ENCODE data around the gene IDE. TPM values are rescaled to one million over a fixed set of nuclear protein-coding genes. Genes with fewer than 3 reads are reported as not detected.

IDE gene
- 12.9 TPM for polyA plus RNA-seq (2012; ENCODE audit: insufficient read length, low read depth)

DNA sequence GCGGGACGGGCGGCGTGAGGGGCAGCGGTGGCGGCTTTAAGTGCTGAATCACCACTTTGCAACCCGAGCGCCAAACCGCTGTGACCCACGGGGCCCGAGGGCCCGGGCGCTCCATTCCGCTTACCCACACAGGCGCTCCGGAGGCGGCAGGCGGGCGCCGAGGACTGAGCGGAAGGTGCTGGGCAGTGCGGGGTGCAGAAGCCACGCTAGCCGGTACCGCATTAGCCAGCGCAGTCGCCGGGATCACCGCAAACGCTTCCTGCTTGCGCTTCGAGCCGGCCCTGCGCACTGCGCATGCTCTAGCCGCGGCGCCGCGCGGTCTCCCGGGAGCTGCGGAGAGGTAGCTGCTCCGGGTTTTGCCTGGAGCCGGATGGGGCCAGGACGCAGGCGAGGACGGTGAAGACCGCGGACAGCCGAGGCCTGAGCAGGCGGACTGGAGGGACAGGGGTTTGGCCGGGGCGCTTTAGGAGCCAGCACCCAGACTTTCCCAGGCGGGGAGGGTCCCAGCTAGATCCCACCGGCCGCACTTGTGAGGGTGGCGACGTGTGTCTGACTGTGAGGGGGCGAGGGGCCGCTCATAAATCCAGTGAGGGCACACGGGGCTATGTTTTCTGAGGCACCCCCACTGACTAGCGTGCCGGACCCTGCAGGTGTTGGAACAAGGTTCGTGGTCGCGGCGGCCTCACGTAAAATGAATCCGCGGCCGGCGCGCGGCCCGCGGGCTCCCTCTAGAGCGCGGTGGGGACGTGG, at the start of gene IDE:
TSS of gene IDE (minus strand) at position 296 of the 750 bp plus-strand sequence. CDS start at position 222, 74 bp downstream.
- TF ChIP-seq TAF1 (IDR thresholded peaks at IDR 0.05; ENCODE audit: borderline replicate concordance, insufficient read depth, low read length) (peak; percentile 71; the same call in 1 of the 2 replicates), REST (IDR thresholded peaks at IDR 0.05; ENCODE audit: insufficient read depth in 1 of 2, low read depth in 2 of 2, low read length in 2 of 2) (no peak; a peak in 1 of 4 replicates), SIN3A (IDR thresholded peaks at IDR 0.05; ENCODE audit: borderline replicate concordance, insufficient read depth, low read length) (peak; percentile 58; the same call in 1 of the 2 replicates), FOXP2 (optimal IDR thresholded peaks at IDR 0.05; ENCODE audit: borderline replicate concordance, extremely low read depth, extremely low read length, insufficient read depth) (peak; percentile 28), POLR2AphosphoS5 (IDR thresholded peaks at IDR 0.05; ENCODE audit: low read depth, low read length) (peak; percentile 89)

DNA sequence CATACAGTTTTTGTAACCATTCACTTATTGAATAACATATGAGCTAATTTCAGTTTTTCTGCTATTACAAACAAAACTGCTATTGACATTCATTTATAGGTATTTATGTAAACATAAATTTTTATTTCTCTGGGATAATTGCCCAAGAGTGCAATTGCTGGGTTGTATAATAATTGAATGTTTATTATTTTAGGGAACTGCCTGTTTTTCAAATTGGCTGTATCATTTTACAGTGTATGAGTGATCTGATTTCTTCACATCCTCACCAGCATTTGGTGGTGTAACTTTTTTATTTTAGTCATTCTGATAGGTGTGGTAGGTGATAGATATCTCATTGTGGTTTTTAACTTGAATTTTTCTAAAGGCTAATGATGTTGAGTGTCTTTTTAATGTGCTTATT, 45.5 kb upstream of the IDE start:
- TF ChIP-seq TAF1 (IDR thresholded peaks at IDR 0.05; ENCODE audit: borderline replicate concordance, insufficient read depth, low read length) (no peak), SIN3A (IDR thresholded peaks at IDR 0.05; ENCODE audit: borderline replicate concordance, insufficient read depth, low read length) (no peak), FOXP2 (optimal IDR thresholded peaks at IDR 0.05; ENCODE audit: borderline replicate concordance, extremely low read depth, extremely low read length, insufficient read depth) (no peak), REST (IDR thresholded peaks at IDR 0.05; ENCODE audit: insufficient read depth in 1 of 2, low read depth in 2 of 2, low read length in 2 of 2) (no peak), POLR2AphosphoS5 (IDR thresholded peaks at IDR 0.05; ENCODE audit: low read depth, low read length) (no peak)

- TF ChIP-seq FOXP2 (optimal IDR thresholded peaks at IDR 0.05; ENCODE audit: borderline replicate concordance, extremely low read depth, extremely low read length, insufficient read depth): no peak
- TF ChIP-seq POLR2AphosphoS5 (IDR thresholded peaks at IDR 0.05; ENCODE audit: low read depth, low read length): no peak
Measured at GRCh38 chr10:92615515-92615914, 41.6 kb upstream of the IDE start.

DNA sequence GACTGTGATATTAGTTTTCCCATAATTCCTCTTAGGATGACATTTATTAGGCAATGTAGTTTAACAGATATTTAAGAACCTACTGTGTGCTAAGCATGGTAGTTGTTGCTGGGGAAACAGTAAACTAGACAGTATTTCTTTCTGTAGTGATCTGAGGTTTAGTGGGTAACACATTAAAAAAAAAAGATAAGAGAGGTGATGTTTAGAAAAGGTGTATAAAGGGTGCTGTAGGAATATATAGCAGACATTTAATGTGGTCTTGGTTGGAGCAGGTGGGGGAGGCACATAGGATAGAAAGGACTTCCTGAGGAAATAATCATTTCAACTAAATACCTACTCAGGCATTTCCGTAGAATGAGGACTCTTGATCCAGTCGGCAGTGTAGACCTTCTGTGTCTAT, 30.9 kb upstream of the IDE start:
- no peak for TF ChIP-seq FOXP2 (optimal IDR thresholded peaks at IDR 0.05; ENCODE audit: borderline replicate concordance, extremely low read depth, extremely low read length, insufficient read depth)
- TF ChIP-seq REST (IDR thresholded peaks at IDR 0.05; ENCODE audit: insufficient read depth in 1 of 2, low read depth in 2 of 2, low read length in 2 of 2): no peak
- TF ChIP-seq SIN3A (IDR thresholded peaks at IDR 0.05; ENCODE audit: borderline replicate concordance, insufficient read depth, low read length): no peak
- TF ChIP-seq POLR2AphosphoS5 (IDR thresholded peaks at IDR 0.05; ENCODE audit: low read depth, low read length): no peak
- no peak for TF ChIP-seq TAF1 (IDR thresholded peaks at IDR 0.05; ENCODE audit: borderline replicate concordance, insufficient read depth, low read length)

GRCh38 chr10:92598321-92598720, 24.4 kb upstream of the IDE start:
- no peak for TF ChIP-seq FOXP2 (optimal IDR thresholded peaks at IDR 0.05; ENCODE audit: borderline replicate concordance, extremely low read depth, extremely low read length, insufficient read depth)
- TF ChIP-seq REST (IDR thresholded peaks at IDR 0.05; ENCODE audit: insufficient read depth in 1 of 2, low read depth in 2 of 2, low read length in 2 of 2): no peak
